CD1c-positive myeloid dendritic cell (primary cell): ENCODE measurements around the gene TMTC1.

ENCODE experiments used
- DNase-seq: peaks from one replicate; pipeline ENCODE4 v3.0.0-alpha.2; 2016; ENCODE audit errors: extremely low spot score

The TMTC1 gene

GRCh38 chr12:29711381-29711780 is 72.4 kb downstream of the TMTC1 start:
- DNase-seq, result no peak

- DNase-seq, result no peak
These were observed 73.6 kb downstream of the TMTC1 start for GRCh38 chr12:29710104-29710503.

GRCh38 chr12:29709496-29710040 is 74.2 kb downstream of the TMTC1 start:
- no peak for DNase-seq

- no peak for DNase-seq
These were observed 74.7 kb downstream of the TMTC1 start for GRCh38 chr12:29709054-29709453.

GRCh38 chr12:29707846-29708245 is 75.9 kb downstream of the TMTC1 start:
- DNase-seq, result no peak

- DNase-seq, result no peak
These were observed 77.4 kb downstream of the TMTC1 start for GRCh38 chr12:29706311-29706710.

- no peak for DNase-seq
These were observed 80.2 kb downstream of the TMTC1 start for GRCh38 chr12:29703528-29703927.

- DNase-seq, result no peak
These were observed 80.8 kb downstream of the TMTC1 start for GRCh38 chr12:29702972-29703371.

- DNase-seq, result no peak
These were observed 81.5 kb downstream of the TMTC1 start for GRCh38 chr12:29702222-29702621.

- DNase-seq, result no peak
These were observed 82.8 kb downstream of the TMTC1 start for GRCh38 chr12:29700761-29701481.

GRCh38 chr12:29698756-29699155 is 85.0 kb downstream of the TMTC1 start:
- no peak for DNase-seq

GRCh38 chr12:29695800-29696199 is 87.9 kb downstream of the TMTC1 start:
- DNase-seq, result no peak

- DNase-seq, result no peak
These were observed 88.7 kb downstream of the TMTC1 start for GRCh38 chr12:29695026-29695425.

GRCh38 chr12:29694002-29694401 is 89.7 kb downstream of the TMTC1 start:
- DNase-seq, result no peak

GRCh38 chr12:29692237-29692636 is 91.5 kb downstream of the TMTC1 start:
- no peak for DNase-seq

- peak; percentile 3 for DNase-seq
These were observed 92.4 kb downstream of the TMTC1 start for GRCh38 chr12:29691161-29691854.

GRCh38 chr12:29690728-29691127 is 93.0 kb downstream of the TMTC1 start:
- no peak for DNase-seq

- DNase-seq, result no peak
These were observed 94.8 kb downstream of the TMTC1 start for GRCh38 chr12:29688914-29689313.

GRCh38 chr12:29682088-29682487 is 101.7 kb downstream of the TMTC1 start:
- no peak for DNase-seq

- no peak for DNase-seq
These were observed 102.4 kb downstream of the TMTC1 start for GRCh38 chr12:29681370-29681769.

GRCh38 chr12:29676676-29677075 is 107.1 kb downstream of the TMTC1 start:
- no peak for DNase-seq

- no peak for DNase-seq
These were observed 109.3 kb downstream of the TMTC1 start for GRCh38 chr12:29674463-29674862.

GRCh38 chr12:29673346-29673745 is 110.4 kb downstream of the TMTC1 start:
- DNase-seq, result no peak
